Hepatocyte (in vitro differentiated cells): ENCODE measurements around the gene AARSD1. TPM values are rescaled to one million over a fixed set of nuclear protein-coding genes. Genes with fewer than 3 reads are reported as not detected.
"Not testable (repeated sequence)": the region's sequence is repeated elsewhere in the genome, so short reads cannot be mapped to it uniquely, and the experiment has no call there.

Experiments used
- DNase-seq: peaks from one replicate; pipeline ENCODE4 v3.0.0-alpha.2; 2016; ENCODE audit warnings: low spot score
- H2AFZ ChIP-seq: fragments of 200-600 bp; sonication (generic); 2 replicates; pipeline ENCODE4 v1.6.0; 2016; ENCODE audit warnings: antibody characterized with exemption, mild to moderate bottlenecking
- H3K27ac ChIP-seq: fragments of 200-600 bp; sonication (generic); 2 replicates; pipeline ENCODE4 v1.5.1; 2016; ENCODE audit warnings: mild to moderate bottlenecking
- H3K27me3 ChIP-seq: fragments of 200-600 bp; sonication (generic); 2 replicates; pipeline ENCODE4 v1.6.1; 2016
- H3K36me3 ChIP-seq: fragments of 200-600 bp; sonication (generic); replicated peaks from 2 replicates; pipeline ENCODE4 v1.5.1; 2016; ENCODE audit warnings: low read depth; ENCODE audit not compliant: insufficient read depth
- H3K4me1 ChIP-seq: fragments of 200-600 bp; sonication (generic); 2 replicates; pipeline ENCODE4 v1.5.1; 2016; ENCODE audit warnings: mild to moderate bottlenecking, moderate library complexity; ENCODE audit not compliant: insufficient read depth
- H3K4me2 ChIP-seq: fragments of 200-600 bp; sonication (generic); 2 replicates; pipeline ENCODE4 v1.6.0; 2016
- H3K4me3 ChIP-seq: fragments of 200-600 bp; sonication (generic); 2 replicates; pipeline ENCODE4 v1.5.1; 2016; ENCODE audit warnings: mild to moderate bottlenecking
- H3K79me2 ChIP-seq: fragments of 200-600 bp; sonication (generic); 2 replicates; pipeline ENCODE4 v1.6.0; 2017; ENCODE audit warnings: mild to moderate bottlenecking
- H3K9me2 ChIP-seq: fragments of 200-600 bp; sonication (generic); replicated peaks from 2 replicates; pipeline ENCODE4 v1.6.0; 2017; ENCODE audit warnings: mild to moderate bottlenecking; ENCODE audit not compliant: insufficient read depth
- H3K9me3 ChIP-seq: fragments of 200-600 bp; sonication (generic); 2 replicates; pipeline ENCODE4 v1.5.1; 2016; ENCODE audit warnings: low read depth, mild to moderate bottlenecking
- H4K20me1 ChIP-seq: fragments of 200-600 bp; sonication (generic); 2 replicates; pipeline ENCODE4 v1.6.0; 2016; ENCODE audit warnings: mild to moderate bottlenecking; ENCODE audit not compliant: insufficient read depth, poor library complexity, severe bottlenecking
- CTCF ChIP-seq: fragments of 200-600 bp; sonication (generic); IDR thresholded peaks from 2 replicates; pipeline ENCODE4 v1.5.1; 2016; ENCODE audit warnings: antibody characterized with exemption, mild to moderate bottlenecking; ENCODE audit not compliant: poor library complexity
- EZH2 ChIP-seq: fragments of 200-600 bp; sonication (generic); IDR thresholded peaks from 2 replicates; pipeline ENCODE4 v1.6.1; 2016; ENCODE audit warnings: antibody characterized with exemption, mild to moderate bottlenecking, borderline replicate concordance
- EZH2phosphoT487 ChIP-seq: fragments of 200-600 bp; sonication (generic); IDR thresholded peaks from one replicate; pipeline ENCODE4 v1.6.1; 2018; ENCODE audit warnings: antibody characterized with exemption, mild to moderate bottlenecking, low read depth, moderate library complexity; ENCODE audit not compliant: unreplicated experiment, severe bottlenecking
- WGBS: methylation state at CpG from one replicate; pipeline ENCODE4 v1.1.6; 2016; ENCODE audit warnings: low lambda C conversion rate; ENCODE audit errors: missing lambda C conversion rate; 5-methylcytosine and 5-hydroxymethylcytosine counted together
- polyA plus RNA-seq: library from polyadenylated mRNA; unstranded; fragments of >200 nt; fragmentation: Nextera tagmentation; extraction: Ambion mirVana; gene quantifications from 2 replicates; pipeline ENCODE4 v1.2.1, GENCODE V29; 2016
- total RNA-seq: library from RNA; depleted of rRNA; stranded (reverse); fragments of >200 nt; gene quantifications from 2 replicates; pipeline ENCODE4 v1.2.3, GENCODE V29; 2014

AARSD1 gene
- total and polyA plus RNA-seq, 2 experiments from 2014 or later = 25.8 to 41.0 TPM

- Histone ChIP-seq H3K27me3 (no peaks in the 10 kb centered on the region), H3K4me2 (peak overlapping the region; percentile 23), H3K4me1 (peaks cover 24% of the 10 kb centered on the region), H3K9me2 (no peaks in the 10 kb centered on the region), H3K79me2 (peaks cover 17% of the 10 kb centered on the region), H4K20me1 (no peaks in the 10 kb centered on the region), H3K36me3 (no peaks in the 10 kb centered on the region), H3K9me3 (no peaks in the 10 kb centered on the region), H2AFZ (no peak overlapping the region), H3K4me3 (no peak overlapping the region), H3K27ac (peak overlapping the region; percentile 85)
- DNase-seq = peak; percentile 80
- 81% methylated on average over 5 of the region's 5 CpGs for WGBS
- TF ChIP-seq CTCF = no peak
- no peak for TF ChIP-seq EZH2phosphoT487
- TF ChIP-seq EZH2 = no peak
Observed at GRCh38 chr17:43010667-43011308, 46.5 kb upstream of the AARSD1 start.

DNA sequence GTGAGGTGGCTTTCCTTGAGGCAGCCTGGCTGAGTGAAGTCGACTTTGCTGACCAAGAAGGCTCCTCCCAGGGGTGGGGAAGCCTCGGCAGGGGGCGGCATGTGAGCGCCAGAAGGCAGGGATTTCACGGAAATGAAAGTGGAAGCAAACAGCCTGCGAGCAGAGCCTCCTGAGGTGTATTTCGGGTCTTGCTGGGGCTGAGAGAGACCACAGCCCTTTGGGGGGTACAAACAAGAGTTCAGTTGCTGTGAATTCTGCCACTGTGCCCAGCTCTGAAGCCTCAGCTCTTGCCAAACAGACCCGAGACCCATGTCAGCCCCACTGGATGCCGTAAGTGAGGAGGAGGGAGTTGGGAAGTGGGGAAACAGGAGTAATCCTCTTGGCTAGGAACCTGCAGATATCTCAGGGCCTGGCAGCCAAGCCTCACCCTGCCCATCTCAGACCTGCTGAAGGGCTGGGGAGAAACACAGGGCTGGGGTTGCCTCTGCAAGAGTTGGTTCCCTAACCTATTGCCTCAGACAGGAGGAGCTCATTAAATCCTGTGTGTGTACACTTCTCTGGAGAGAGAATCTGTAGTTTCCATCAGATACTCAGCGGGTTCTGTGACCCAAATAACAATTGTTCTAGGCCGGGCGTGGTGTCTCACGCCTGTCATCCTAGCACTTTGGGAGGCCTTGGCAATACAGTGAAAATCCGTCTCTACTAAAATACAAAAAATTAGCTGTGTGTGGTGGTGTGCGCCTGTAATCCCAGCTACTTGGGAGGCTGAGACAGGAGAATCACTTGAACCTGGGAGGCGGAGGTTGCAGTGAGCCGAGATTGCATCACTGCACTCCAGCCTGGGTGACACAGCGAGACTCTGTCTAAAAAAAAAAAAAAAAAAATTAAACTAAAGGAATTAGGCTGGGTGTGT, 42.6 kb upstream of the AARSD1 start, which contains the start of gene IFI35:
Gene IFI35 (plus strand): TSS at position 146 of the 913 bp plus-strand sequence. CDS start 164 bp downstream, at position 310.
- peak within 1 kb of the TSS; percentile 41 for H3K4me3 ChIP-seq
- H3K27ac ChIP-seq = peak within 1 kb of the TSS; percentile 95
- H3K36me3 ChIP-seq = no peaks in the 10 kb centered on the region
- H3K27me3 ChIP-seq = no peaks in the 10 kb centered on the region
- TF ChIP-seq CTCF (peak; percentile 44), EZH2phosphoT487 (no peak)
- DNase-seq = peak; percentile 87
- peaks cover 21% of the 10 kb centered on the region for H3K4me1 ChIP-seq
- peak within 1 kb of the TSS; percentile 37 for H2AFZ ChIP-seq
- H3K4me2 ChIP-seq = peak within 1 kb of the TSS; percentile 80
- H4K20me1 ChIP-seq = no peaks in the 10 kb centered on the region
- H3K9me3 ChIP-seq = no peaks in the 10 kb centered on the region
- H3K79me2 ChIP-seq = peaks cover 21% of the 10 kb centered on the region
- no peaks in the 10 kb centered on the region for H3K9me2 ChIP-seq
- WGBS = 53% methylated on average over 18 of the region's 18 CpGs

DNA sequence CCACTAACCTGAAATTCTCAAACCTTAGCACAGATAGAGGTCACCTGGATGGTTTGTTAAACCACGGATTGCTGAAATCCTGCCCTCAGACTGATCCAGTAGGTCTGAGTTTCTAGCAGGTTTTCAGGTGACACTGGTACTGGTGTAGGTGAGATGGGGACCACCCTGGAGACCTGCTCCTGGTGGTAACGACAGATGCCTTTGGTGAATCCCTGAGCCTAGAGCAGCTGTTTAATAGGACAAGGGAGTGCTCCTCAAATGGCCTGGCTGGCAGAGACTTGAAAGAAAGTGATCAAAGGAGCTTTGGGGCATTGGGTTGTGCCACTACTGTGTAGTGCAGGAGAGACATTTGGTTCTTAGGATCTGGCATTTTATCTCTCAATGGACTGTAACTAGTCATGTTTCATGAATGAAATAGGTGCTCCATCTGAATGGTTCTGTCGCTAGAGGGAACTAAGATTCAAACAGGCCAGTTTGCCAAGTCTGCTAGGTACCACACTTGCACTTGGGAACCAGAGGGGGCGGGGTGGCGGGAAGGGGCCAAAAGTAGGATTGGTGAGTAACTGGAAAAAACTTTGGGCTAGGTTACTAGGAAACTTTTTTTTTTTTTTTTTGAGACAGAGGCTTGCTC, 39.4 kb upstream of the AARSD1 start:
- no peak for TF ChIP-seq CTCF
- no peak for TF ChIP-seq EZH2
- no peak for TF ChIP-seq EZH2phosphoT487
- Histone ChIP-seq H3K4me3 (no peak overlapping the region), H3K36me3 (no peaks in the 10 kb centered on the region), H3K27ac (no peak overlapping the region), H3K9me3 (no peaks in the 10 kb centered on the region), H2AFZ (no peak overlapping the region), H3K4me1 (peaks cover 12% of the 10 kb centered on the region), H3K4me2 (no peak overlapping the region), H3K79me2 (peaks cover 47% of the 10 kb centered on the region), H4K20me1 (peaks cover 12% of the 10 kb centered on the region), H3K9me2 (no peaks in the 10 kb centered on the region), H3K27me3 (no peaks in the 10 kb centered on the region)
- no peak for DNase-seq
- WGBS = 93% methylated on average over 5 of the region's 5 CpGs

DNA sequence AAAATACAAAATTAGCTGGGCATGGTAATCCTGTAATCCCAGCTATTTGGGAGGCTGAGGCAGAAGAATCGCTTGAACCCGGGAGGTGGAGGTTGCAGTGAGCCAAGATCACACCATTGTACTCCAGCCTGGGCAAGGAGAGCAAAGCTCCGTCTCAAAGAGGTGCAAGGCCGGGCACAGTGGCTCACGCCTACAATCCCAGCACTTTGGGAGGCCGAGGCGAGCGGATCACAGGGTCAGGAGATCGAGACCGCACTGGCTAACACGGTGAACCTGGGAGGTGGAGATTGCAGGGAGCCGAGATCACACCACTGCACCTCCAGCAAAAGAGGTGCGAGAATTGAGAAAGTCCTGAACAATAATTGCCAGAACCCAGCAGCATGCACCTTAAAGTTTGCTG, 36.6 kb upstream of the AARSD1 start:
- not testable (repeated sequence) for H2AFZ ChIP-seq, H3K9me2 ChIP-seq, H3K36me3 ChIP-seq, H3K9me3 ChIP-seq, H3K4me2 ChIP-seq, H3K27ac ChIP-seq, H3K27me3 ChIP-seq, DNase-seq, H3K4me3 ChIP-seq
- H3K4me1 ChIP-seq = peaks cover 12% of the 10 kb centered on the region
- peaks cover 12% of the 10 kb centered on the region for H4K20me1 ChIP-seq
- H3K79me2 ChIP-seq = peaks cover 36% of the 10 kb centered on the region
- WGBS = 98% methylated on average over 13 of the region's 13 CpGs
